HepG2 (cell line): Measurements from ENCODE around the gene PDIA5. TPM values are rescaled to one million over a fixed set of nuclear protein-coding genes. Genes with fewer than 3 reads are reported as not detected.

Experiments
- ATAC-seq: fragments of 200-7000 bp; cut with Tn5 transposase; 3 replicates; pipeline ENCODE4 v1.9.1; 2020; ENCODE audit warnings: mild to moderate bottlenecking, moderate library complexity
- BruUV-seq: library from RNA; stranded (reverse); fragments of 400-500 nt; replicated peaks from 2 replicates; lab custom pipeline; 2021; lab: Mats Ljungman, UMichigan
- CTCF ChIA-PET: fragments of 300-600 bp; formaldehyde crosslinking; extraction: SDS; loops from one replicate; lab custom pipeline; 2021; ENCODE audit warnings: low total read pairs, inconsistent platforms, low intra/inter-chr PET ratio; lab: Yijun Ruan, JAX
- POLR2A ChIA-PET: fragments of 350-600 bp; sonication (Branson Sonifier 250); formaldehyde crosslinking; loops from one replicate; lab custom pipeline; 2020; ENCODE audit warnings: antibody characterized with exemption, inconsistent platforms; lab: Yijun Ruan, JAX
- DNase-seq: peaks from one replicate; pipeline ENCODE4 v3.0.0-alpha.2; 2015; ENCODE audit warnings: low spot score
- FAIRE-seq: peaks from 3 replicates; lab custom pipeline; 2011; peaks lifted over from hg19 to GRCh38; lab: Jason Lieb, UNC
- H2AFZ ChIP-seq: one replicate; pipeline ENCODE4 v1.6.1; 2011; ENCODE audit warnings: low read length, inconsistent platforms
- H3K27ac ChIP-seq: fragments of 300-600 bp; 3 replicates; pipeline ENCODE4 v1.8.0; 2011; ENCODE audit warnings: mixed run types, mild to moderate bottlenecking, mixed read lengths, low read length, inconsistent platforms; ENCODE audit not compliant: insufficient read depth; ENCODE audit errors: extremely low read length
- H3K27me3 ChIP-seq, 2 experiments: fragments of 200-600 bp in 1 of 2; 2 replicates in 1 of 2; 3 replicates in 1 of 2; pipeline versions ENCODE4 v1.6.0 to v1.8.0; 2011; ENCODE audit warnings: low read length in 2 of 2, mild to moderate bottlenecking in 2 of 2, moderate library complexity in 2 of 2, inconsistent platforms in 1 of 2; ENCODE audit not compliant: insufficient read depth in 2 of 2, control insufficient read depth in 1 of 2
- H3K36me3 ChIP-seq, 2 experiments: fragments of 200-600 bp in 1 of 2; replicated peaks in 1 of 2; 2 replicates in 1 of 2; 3 replicates in 1 of 2; pipeline versions ENCODE4 v1.5.1 to v1.8.0; 2011; ENCODE audit warnings: low read length in 2 of 2, inconsistent platforms in 1 of 2; ENCODE audit not compliant: insufficient read depth in 2 of 2, control insufficient read depth in 1 of 2
- H3K4me1 ChIP-seq: 2 replicates; pipeline ENCODE4 v1.5.1; 2012; ENCODE audit warnings: low read length, inconsistent platforms; ENCODE audit not compliant: insufficient read depth
- H3K4me2 ChIP-seq: 2 replicates; pipeline ENCODE4 v1.6.0; 2011; ENCODE audit warnings: low read depth, low read length, inconsistent platforms
- H3K4me3 ChIP-seq, 3 experiments: fragments of 200-600 bp in 1 of 3; sonication (generic), shearing (Covaris generic) in 1 of 3; replicated peaks in 1 of 3; 2 replicates each; pipeline ENCODE4 v1.5.1; 2011 to 2016; ENCODE audit warnings: low read length in 3 of 3, inconsistent platforms in 2 of 3, low read depth in 2 of 3, mild to moderate bottlenecking in 2 of 3, control low read depth in 1 of 3, mixed read lengths in 1 of 3; ENCODE audit not compliant: insufficient read depth in 1 of 3
- H3K79me2 ChIP-seq: one replicate; pipeline ENCODE4 v1.6.1; 2011; ENCODE audit warnings: low read length, inconsistent platforms; ENCODE audit not compliant: insufficient read depth
- H3K9ac ChIP-seq: 2 replicates; pipeline ENCODE4 v1.6.0; 2011; ENCODE audit warnings: mild to moderate bottlenecking, low read depth, low read length, inconsistent platforms; ENCODE audit not compliant: insufficient read depth
- H3K9me3 ChIP-seq: 2 replicates; pipeline ENCODE4 v1.5.1; 2012; ENCODE audit warnings: mild to moderate bottlenecking, low read length
- H4K20me1 ChIP-seq: 2 replicates; pipeline ENCODE4 v1.6.0; 2011; ENCODE audit warnings: inconsistent platforms, mild to moderate bottlenecking, low read length, moderate library complexity; ENCODE audit not compliant: insufficient read depth
- FUBP1 ChIP-seq: sonication (generic); formaldehyde crosslinking; IDR thresholded peaks from 2 replicates; pipeline ENCODE4 v1.5.1; 2020; ENCODE audit warnings: missing genetic modification reagents, mild to moderate bottlenecking, borderline replicate concordance
- GMEB2 ChIP-seq: IDR thresholded peaks from 2 replicates; pipeline ENCODE4 v1.6.1; 2016; ENCODE audit warnings: missing biosample characterization, missing genetic modification reagents, low read depth
- PAF1 ChIP-seq: IDR thresholded peaks from 2 replicates; pipeline ENCODE4 v1.6.1; 2016; ENCODE audit warnings: missing genetic modification reagents, missing compliant biosample characterization
- SMAD3 ChIP-seq: sonication (generic); formaldehyde crosslinking; IDR thresholded peaks from 2 replicates; pipeline ENCODE4 v1.4.0; 2020; ENCODE audit warnings: missing genetic modification reagents
- ZNF264 ChIP-seq: sonication (generic); formaldehyde crosslinking; IDR thresholded peaks from 2 replicates; pipeline ENCODE4 v1.4.0; 2020; ENCODE audit warnings: missing genetic modification reagents
- WGBS: methylation state at CpG from one replicate; pipeline ENCODE4 v1.1.6; 2017; ENCODE audit warnings: low lambda C conversion rate; 5-methylcytosine and 5-hydroxymethylcytosine counted together
- in situ Hi-C: cut with HindIII; loops from 2 replicates; pipeline ENCODE4 v1.10.0; 2017; ENCODE audit warnings: low pct_unique_long_range_greater_than_20kb; ENCODE audit not compliant: extremely low pct_ligation_motif_present
- intact Hi-C: fragments of 100-400 bp; cut with micrococcal nuclease; formaldehyde crosslinking; loops from one replicate; pipeline ENCODE4 v1.10.0; 2022; ENCODE audit not compliant: unreplicated experiment
- polyA plus RNA-seq, 8 experiments: library from polyadenylated mRNA; depleted of rRNA in 3 of 8; stranded (reverse) in 7 of 8; unstranded in 1 of 8; fragments of >200 nt; fragmentation: Illumina TruSeq in 4 of 8; extraction: Trizol in 4 of 8; gene quantifications; 2 replicates each; pipeline versions ENCODE4 v1.2.1 to v1.2.3, GENCODE V29; 2011 to 2016; ENCODE audit warnings: low read depth in 4 of 8, missing spikeins in 1 of 8, mixed read lengths in 1 of 8; ENCODE audit not compliant: insufficient read depth in 1 of 8
- total RNA-seq, 5 experiments: library from RNA; depleted of rRNA; stranded (reverse); fragments of >200 nt; fragmentation: Illumina TruSeq; extraction: Trizol; gene quantifications; 2 replicates each; pipeline ENCODE4 v1.2.3, GENCODE V29; 2016; ENCODE audit warnings: low read depth in 1 of 5

Gene PDIA5
- total and polyA plus RNA-seq, 2 of the 13 experiments (the other 11 are each of a cell fraction or from before 2014, with no cell fraction given) = 51.3 to 74.3 TPM

GRCh38 chr3:123021996-123022510, 44.8 kb upstream of the PDIA5 start:
- ChIA-PET CTCF (no interaction called here), POLR2A (no interaction called here)
- Histone ChIP-seq H3K36me3 (no peaks in the 10 kb centered on the region), H3K9me3 (no peaks in the 10 kb centered on the region), H3K4me3 (no peak overlapping the region), H4K20me1 (no peaks in the 10 kb centered on the region), H2AFZ (no peak overlapping the region), H3K4me1 (peaks cover 7% of the 10 kb centered on the region), H3K27ac (no peak overlapping the region), H3K27me3 (peaks cover 14 to 79% of the 10 kb centered on the region in 2 experiments), H3K4me2 (no peak overlapping the region), H3K79me2 (no peaks in the 10 kb centered on the region), H3K9ac (no peak overlapping the region)
- no peak for FAIRE-seq
- in situ Hi-C loops = no loop called here
- ATAC-seq = no peak
- no TSS peak for BruUV-seq
- no peak for DNase-seq
- 39% methylated on average over 7 of the region's 7 CpGs for WGBS
- no peak for TF ChIP-seq FUBP1 (CRISPR knock-in tag)
- TF ChIP-seq PAF1 = no peak
- TF ChIP-seq GMEB2 (CRISPR knock-in tag) = no peak
- no peak for TF ChIP-seq ZNF264 (CRISPR knock-in tag)
- no peak for TF ChIP-seq SMAD3 (CRISPR knock-in tag)
- intact Hi-C loops = no loop called here
